Osteocyte (in vitro differentiated cells): ENCODE data around the gene EFCAB13. TPM values are rescaled to one million over a fixed set of nuclear protein-coding genes. Genes with fewer than 3 reads are reported as not detected.

Source experiments
- DNase-seq: peaks from one replicate; pipeline ENCODE4 v3.0.0; 2021; ENCODE audit warnings: mixed read lengths; ENCODE audit not compliant: unreplicated experiment; ENCODE audit errors: extremely low spot score
- H3K27ac Mint-ChIP-seq: one replicate; pipeline ENCODE4 v1.8.0; 2021; ENCODE audit warnings: mild to moderate bottlenecking, mixed read lengths; ENCODE audit not compliant: unreplicated experiment
- H3K27me3 Mint-ChIP-seq: one replicate; pipeline ENCODE4 v1.8.0; 2021; ENCODE audit warnings: mixed read lengths; ENCODE audit not compliant: unreplicated experiment
- H3K36me3 Mint-ChIP-seq: one replicate; pipeline ENCODE4 v1.8.0; 2021; ENCODE audit warnings: mixed read lengths; ENCODE audit not compliant: unreplicated experiment
- H3K4me1 Mint-ChIP-seq: one replicate; pipeline ENCODE4 v1.8.0; 2021; ENCODE audit warnings: mixed read lengths; ENCODE audit not compliant: unreplicated experiment
- H3K4me3 Mint-ChIP-seq: one replicate; pipeline ENCODE4 v1.8.0; 2021; ENCODE audit warnings: mild to moderate bottlenecking, moderate library complexity, mixed read lengths; ENCODE audit not compliant: unreplicated experiment
- H3K9me3 Mint-ChIP-seq: one replicate; pipeline ENCODE4 v1.8.0; 2021; ENCODE audit warnings: mixed read lengths; ENCODE audit not compliant: unreplicated experiment
- CTCF ChIP-seq: fragments of 200-600 bp; sonication (generic); IDR thresholded peaks from 2 replicates; pipeline ENCODE4 v1.5.0; 2021; ENCODE audit warnings: antibody characterized with exemption, mild to moderate bottlenecking, moderate library complexity
- long read RNA-seq: library from polyadenylated mRNA; unstranded; transcript quantifications from one replicate; pipeline ENCODE4 v2.0.0, GENCODE V29; 2021
- total RNA-seq: library from RNA; stranded (reverse); gene quantifications from 2 replicates; pipeline ENCODE4 v1.2.1, GENCODE V29; 2021

Gene EFCAB13
- 1.9 and 2.7 TPM in 2 replicates for total RNA-seq
- long read RNA-seq, partial matches to known transcripts, result 0 of 3 reads
- long read RNA-seq, other reads (novel, unspliced or antisense), result 3 of 3 reads

GRCh38 chr17:47323382-47324223 is at the start of gene EFCAB13:
TSS of gene EFCAB13 (plus strand) at chr17:47323955. CDS start at chr17:47328354, 4,399 bp downstream.
- H3K4me1 Mint-ChIP-seq, result peaks cover 18% of the 10 kb centered on the region
- DNase-seq, result peak; percentile 93
- H3K36me3 Mint-ChIP-seq, result peaks cover 6% of the 10 kb centered on the region
- H3K4me3 Mint-ChIP-seq, result peak within 1 kb of the TSS; percentile 85
- peaks cover 5% of the 10 kb centered on the region for H3K9me3 Mint-ChIP-seq
- no peaks in the 10 kb centered on the region for H3K27me3 Mint-ChIP-seq
- H3K27ac Mint-ChIP-seq, result peak within 1 kb of the TSS; percentile 88
- TF ChIP-seq CTCF, result peak; percentile 3

GRCh38 chr17:47274319-47275069 is 49.3 kb upstream of the EFCAB13 start:
- Mint-ChIP-seq H3K27ac (peak overlapping the region; percentile 96), H3K4me1 (peaks cover 37% of the 10 kb centered on the region), H3K36me3 (no peaks in the 10 kb centered on the region), H3K27me3 (no peaks in the 10 kb centered on the region), H3K9me3 (no peaks in the 10 kb centered on the region), H3K4me3 (no peak overlapping the region)
- no peak for DNase-seq
- TF ChIP-seq CTCF, result no peak

- H3K36me3 Mint-ChIP-seq, result no peaks in the 10 kb centered on the region
- DNase-seq, result peak; percentile 88
- H3K27me3 Mint-ChIP-seq, result no peaks in the 10 kb centered on the region
- H3K27ac Mint-ChIP-seq, result peak overlapping the region; percentile 96
- H3K9me3 Mint-ChIP-seq, result no peaks in the 10 kb centered on the region
- peak overlapping the region; percentile 46 for H3K4me3 Mint-ChIP-seq
- peaks cover 47% of the 10 kb centered on the region for H3K4me1 Mint-ChIP-seq
- no peak for TF ChIP-seq CTCF
Observed at GRCh38 chr17:47275245-47275984, 48.3 kb upstream of the EFCAB13 start.

- Mint-ChIP-seq H3K4me3 (no peak overlapping the region), H3K27ac (peak overlapping the region; percentile 96), H3K9me3 (no peaks in the 10 kb centered on the region), H3K36me3 (no peaks in the 10 kb centered on the region), H3K4me1 (peaks cover 52% of the 10 kb centered on the region), H3K27me3 (no peaks in the 10 kb centered on the region)
- TF ChIP-seq CTCF, result no peak
- no peak for DNase-seq
Observed at GRCh38 chr17:47276444-47276843, 47.3 kb upstream of the EFCAB13 start.
